Measurements from ENCODE around the gene CNPY4.
"Not testable (repeated sequence)": the region's sequence is repeated elsewhere in the genome, so short reads cannot be mapped to it uniquely, and the experiment has no call there.

The CNPY4 gene

DNA sequence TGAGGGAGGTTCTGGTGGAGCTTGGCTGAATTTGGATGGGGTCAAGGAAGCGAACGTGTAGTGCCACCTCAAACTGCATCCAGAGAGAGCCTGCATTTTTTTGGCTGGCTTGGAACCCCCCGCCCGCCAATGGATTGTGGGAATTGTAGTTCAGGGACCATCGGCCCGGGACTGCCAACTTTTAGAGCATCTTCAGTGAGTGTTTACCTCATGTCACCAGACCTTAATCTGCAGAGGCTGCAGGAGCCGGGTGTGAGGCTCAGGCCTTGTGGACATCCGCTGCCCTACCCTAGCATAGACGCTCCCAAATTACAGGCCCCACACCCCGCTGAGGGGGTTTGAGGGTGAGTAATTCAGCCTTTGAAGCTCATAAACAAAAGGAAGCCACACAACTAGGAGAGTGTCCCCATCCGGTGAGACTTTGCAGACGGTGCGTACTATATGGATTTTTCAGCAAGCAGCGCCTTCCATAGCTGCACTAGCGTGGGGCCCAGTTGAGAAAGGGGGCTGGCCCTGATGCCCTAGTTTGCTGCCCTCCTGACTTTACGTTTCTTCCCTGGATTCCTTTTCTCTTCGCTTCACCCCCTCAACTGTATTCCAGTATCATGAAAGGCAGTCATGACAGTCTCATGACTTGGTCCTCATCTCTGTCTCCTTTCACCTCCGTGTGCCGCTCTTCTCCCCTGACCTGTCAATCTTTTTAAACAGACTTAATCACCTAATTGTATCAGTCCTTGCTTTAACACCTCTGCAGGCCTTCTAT is 717 bp downstream of the CNPY4 start:
- DNase-seq, result peak; percentile 62 to 64

DNA sequence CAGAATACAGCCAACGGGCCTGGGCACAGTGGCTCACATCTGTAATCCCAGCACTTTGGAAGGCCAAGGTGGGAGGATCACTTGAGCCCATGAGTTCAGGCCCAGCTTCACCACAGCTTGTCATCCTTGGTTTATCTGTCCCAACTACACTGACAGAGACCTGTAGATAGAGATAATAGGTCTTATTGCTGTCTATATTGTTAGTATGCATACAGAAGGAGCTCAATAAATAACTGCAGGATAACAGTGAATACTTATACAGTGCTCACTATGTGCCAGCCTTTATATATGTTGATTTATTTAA is 1.3 kb downstream of the CNPY4 start:
- no peak for DNase-seq

GRCh38 chr7:100122067-100122466 is 2.6 kb downstream of the CNPY4 start:
- no peak for DNase-seq

DNA sequence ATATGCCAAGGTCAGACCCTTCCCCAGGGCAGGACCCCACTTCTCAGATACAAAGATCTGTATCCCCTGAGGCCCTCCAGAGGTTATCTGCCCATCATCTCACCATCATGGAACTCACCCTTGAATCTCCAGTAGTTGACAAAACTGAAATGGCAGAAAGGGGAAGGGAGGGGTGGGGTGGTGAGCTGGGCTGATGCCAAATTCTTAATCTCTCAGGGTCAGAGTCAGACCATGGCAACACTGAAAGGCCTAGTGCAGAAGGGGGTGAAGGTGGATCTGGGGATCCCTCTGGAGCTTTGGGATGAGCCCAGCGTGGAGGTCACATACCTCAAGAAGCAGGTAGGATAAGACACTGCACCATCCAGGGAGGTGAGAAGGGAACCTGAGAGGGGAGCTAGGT is 3.1 kb downstream of the CNPY4 start:
- no peak for DNase-seq

- DNase-seq, result no peak
Measured at GRCh38 chr7:100124301-100125230, 5.1 kb downstream of the CNPY4 start.

DNA sequence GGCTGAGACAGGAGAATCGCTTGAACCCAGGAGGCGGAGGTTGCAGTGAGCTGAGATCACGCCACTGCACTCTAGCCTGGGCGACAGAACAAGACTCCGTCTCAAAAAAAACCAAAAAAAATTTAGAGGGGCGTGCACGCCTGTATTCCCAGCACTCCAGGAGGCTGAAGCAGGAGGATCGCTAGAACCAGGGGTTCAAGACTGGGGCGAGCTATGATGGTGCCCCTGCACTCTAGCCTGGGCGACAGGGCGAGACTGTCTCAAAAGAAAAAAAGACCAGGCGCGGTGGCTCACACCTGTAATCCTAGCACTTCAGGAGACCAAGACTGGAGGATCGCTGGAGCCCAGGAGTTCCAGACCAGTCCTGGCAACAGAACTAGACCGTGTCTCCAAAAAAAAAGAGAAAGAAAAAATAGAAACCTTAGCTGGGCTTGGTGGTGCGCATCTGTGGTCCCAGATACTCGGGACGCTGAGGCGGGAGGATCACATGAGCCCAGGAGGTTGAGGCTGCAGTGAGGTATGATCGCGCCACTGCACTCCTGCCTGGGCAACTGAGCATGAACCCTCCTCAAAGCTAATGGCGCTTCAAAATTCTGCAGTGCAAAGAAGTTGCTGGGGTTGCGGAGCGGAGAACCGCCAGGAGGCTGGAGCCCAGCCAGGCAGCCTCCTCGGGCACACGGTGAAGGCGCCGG is 7.0 kb downstream of the CNPY4 start:
- no peak for DNase-seq

DNA sequence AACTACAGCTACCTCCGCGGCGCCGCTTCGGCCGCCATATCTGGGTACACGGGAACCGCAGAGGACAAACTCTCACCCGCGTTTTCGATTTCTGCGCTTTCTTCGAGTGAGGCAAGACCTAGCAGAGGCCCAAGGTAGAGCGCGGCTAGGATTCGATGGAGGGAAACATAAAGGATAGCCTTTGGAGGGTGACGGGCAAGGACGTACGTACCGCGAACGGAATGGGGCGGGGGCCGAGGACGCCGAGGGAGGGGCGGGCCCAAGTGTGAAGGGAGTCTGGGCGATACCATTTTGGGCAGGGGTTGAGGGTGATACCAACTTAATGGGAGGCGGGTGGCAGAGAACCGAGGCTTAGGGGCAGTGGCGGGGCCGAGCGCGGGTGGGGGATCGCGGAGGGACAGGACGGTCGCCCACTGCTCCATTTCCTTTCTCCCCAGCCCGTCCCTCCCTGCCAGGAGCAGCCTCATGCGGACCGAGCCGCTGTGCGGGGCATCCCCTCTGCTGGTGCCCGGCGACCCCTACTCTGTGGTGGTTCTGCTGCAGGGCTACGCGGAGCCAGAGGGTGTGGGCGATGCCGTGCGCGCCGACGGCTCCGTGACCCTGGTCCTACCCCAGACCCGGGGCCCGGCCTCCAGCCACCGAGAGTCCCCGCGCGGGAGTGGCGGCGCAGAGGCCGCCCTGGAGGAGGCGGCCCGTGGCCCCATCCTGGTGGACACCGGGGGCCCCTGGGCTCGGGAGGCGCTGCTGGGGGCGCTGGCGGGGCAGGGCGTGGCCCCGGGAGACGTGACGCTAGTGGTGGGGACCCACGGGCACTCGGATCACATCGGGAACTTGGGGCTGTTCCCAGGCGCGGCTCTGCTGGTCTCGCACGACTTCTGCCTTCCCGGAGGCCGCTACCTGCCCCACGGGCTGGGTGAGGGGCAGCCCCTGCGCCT is 7.8 kb downstream of the CNPY4 start, which contains the start of gene MBLAC1:
Gene MBLAC1, plus strand, starts transcription at position 37 of the 935 bp plus-strand sequence. Its CDS starts 429 bp downstream, at position 466.
- DNase-seq, result peak; percentile 89 to 93

DNA sequence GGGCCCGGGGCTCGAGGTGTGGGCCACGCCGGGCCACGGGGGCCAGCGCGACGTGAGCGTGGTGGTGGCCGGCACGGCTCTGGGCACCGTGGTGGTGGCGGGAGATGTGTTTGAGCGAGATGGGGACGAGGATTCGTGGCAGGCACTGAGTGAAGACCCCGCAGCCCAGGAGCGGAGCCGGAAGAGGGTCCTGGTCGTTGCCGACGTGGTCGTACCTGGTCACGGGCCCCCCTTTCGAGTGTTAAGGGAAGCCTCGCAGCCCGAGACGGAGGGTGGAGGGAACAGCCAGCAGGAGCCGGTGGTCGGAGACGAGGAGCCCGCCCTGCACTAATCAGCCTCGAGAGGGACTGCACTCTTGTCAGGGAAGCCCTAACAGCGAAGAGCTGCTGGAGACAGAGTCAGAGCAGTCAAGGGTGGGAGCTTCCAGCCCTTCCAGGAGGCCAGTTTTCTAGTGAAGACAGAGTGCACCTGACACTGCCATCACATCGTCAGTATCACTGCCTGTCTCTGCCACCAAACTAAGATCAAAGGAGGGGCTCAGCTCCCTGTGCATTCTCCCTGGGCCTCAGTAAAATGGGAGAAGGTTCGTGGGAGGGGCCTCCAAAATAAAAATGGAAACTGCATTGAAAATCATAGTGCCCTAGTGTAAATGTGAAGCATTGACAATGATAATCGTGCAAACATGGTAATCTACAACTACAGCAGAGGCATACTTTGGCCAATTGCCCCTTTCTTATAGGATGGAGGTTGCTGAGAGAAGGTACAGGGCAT is 8.6 kb downstream of the CNPY4 start:
- DNase-seq, result peak in 1 of 2 donors; percentile 10

DNA sequence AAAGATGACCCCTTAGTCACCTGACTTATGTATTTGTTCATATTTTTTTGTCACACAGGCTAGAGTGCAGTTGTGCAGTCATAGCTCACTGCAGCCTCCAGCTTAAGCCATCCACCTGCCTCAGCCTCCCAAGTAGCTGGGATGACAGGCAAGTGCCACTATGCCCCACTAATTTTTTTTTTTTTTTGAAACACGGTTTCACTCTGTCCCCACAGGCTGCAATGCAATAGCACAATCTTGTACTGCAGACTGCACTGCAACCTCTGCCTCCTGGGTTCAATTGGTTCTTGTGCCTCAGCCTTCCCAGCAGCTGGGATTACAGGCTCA is 9.2 kb downstream of the CNPY4 start:
- no peak for DNase-seq

- not testable (repeated sequence) for DNase-seq
Measured at GRCh38 chr7:100130220-100130607, 10.8 kb downstream of the CNPY4 start.

DNA sequence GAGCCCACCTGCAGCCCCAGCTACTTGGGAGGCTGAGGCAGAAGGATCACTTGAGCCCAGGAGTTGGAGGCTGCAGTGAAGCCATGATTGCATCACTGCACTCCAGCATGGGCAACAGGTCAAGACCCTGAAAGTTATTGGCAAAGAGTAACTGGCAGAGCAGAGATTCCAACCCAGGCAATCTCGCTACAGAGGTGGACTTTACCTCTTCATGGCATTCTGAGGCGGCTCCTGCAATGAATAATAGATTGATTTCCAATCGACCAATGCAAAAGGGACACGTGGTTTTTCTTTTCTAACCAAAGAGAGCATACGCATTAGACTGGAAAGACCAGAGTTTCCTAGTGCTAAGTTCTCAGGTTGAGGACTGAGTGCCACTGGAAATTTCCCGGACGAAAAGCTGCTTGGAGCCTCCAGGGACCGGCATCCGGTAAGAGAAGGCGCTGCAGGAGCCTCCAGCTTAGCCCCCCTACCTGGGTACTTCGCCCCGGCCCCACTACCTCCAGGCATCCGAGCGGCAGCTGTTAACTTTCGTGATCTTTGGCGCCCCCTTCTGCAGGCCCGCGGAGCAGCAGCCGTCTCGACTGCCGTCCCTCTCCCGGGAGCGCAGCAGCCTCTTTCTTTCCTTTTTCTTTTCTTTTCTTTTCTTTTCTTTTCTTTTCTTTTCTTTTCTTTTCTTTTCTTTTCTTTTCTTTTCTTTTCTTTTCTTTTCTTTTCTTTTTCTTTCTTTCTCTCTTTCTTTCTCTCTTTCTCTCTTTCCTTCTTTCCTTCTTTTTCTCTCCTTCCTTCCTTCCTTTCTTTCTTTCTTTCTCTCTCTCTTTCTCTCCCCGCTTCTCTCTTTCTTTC is 11.4 kb downstream of the CNPY4 start:
- DNase-seq, result peak; percentile 90 to 92

DNA sequence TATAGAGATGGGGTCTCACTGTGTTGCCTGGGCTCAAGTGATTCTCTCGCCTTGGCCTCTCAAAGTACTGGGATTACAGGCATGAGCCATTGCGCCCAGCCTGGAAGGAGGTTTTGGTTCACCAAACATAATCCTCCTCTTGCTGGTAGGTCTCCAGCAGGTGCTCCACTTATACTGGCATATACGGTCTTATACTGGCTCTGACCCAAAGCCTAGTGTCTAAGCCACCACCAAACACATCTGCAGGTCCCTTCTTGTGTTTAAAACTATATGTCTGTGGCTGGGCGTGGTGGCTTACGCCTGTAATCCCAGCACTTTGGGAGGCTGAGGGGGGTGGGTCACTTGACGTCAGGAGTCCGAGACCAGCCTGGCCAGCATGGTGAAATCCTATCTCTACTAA is 12.7 kb downstream of the CNPY4 start:
- DNase-seq, result no peak

DNA sequence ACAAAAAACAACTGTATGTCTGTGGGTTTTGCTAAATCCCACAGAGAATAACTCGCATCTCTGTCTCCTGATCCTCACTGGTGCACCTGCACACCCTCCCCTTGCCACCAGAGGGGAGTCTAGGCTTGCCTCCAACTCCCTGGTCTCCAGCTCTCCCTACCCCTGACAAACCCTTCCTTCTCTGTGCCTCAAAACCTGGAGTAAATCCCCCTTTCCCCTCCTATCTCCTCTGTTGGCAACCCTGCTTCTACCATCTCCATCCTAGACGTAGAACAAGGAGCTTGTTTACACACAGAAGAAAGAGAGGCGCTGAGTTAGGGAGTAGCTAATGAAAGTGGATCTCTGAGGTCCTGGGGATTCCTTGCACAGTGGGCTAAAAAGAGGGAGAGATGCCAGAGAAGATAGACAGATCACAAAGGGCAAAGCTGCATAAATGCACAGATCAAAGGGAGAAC is 13.3 kb downstream of the CNPY4 start:
- DNase-seq, result peak; percentile 48 to 58

- DNase-seq, result no peak
Measured at GRCh38 chr7:100137851-100138760, 18.7 kb downstream of the CNPY4 start.

GRCh38 chr7:100141555-100141949 is 22.1 kb downstream of the CNPY4 start:
- DNase-seq, result no peak

GRCh38 chr7:100142461-100142860 is 23.0 kb downstream of the CNPY4 start:
- DNase-seq, result no peak

GRCh38 chr7:100146350-100146749 is 26.9 kb downstream of the CNPY4 start:
- not testable (repeated sequence) for DNase-seq

DNA sequence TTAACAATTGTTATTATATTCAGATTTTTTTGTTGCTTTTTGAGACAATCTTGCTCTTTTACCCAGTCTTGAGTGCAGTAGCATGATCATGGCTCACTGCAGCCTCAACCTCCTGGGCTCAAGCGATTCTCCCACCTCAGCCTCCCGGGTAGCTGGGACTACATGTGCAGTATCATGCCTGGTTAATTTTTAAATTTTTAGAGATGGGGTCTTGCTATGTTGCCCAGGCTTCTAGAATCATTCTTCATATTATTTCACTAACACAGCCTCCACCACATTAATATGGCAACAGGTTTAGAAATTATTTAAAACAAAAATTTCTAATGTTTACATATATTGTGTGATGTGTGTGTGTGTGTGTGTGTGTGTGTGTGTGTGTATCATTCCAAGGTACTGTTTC is 27.8 kb downstream of the CNPY4 start:
- DNase-seq, result no peak

DNA sequence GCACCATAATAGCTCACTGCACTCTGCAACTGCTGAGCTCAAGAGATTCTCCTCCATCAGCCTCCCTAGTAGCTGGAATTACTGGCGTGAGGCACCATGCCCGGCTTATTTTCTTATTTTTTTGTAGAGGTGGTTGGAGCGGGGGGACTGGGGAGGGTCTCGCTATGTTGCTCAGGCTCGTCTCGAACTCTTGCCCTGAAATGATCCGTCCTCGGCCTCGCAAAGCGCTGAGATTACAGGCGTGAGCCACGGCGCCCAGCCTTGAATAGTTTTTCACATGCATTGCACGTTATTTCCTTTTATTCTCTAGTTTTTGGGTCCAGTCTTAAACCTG is 28.8 kb downstream of the CNPY4 start:
- no peak for DNase-seq
